HCT116 (cell line): ENCODE measurements around the gene PIAS2.

Experiments
- CBX3 ChIP-seq: IDR thresholded peaks from 2 replicates; pipeline ENCODE4 v1.6.1; 2012; ENCODE audit warnings: low read depth
- CEBPB ChIP-seq: IDR thresholded peaks from 2 replicates; pipeline ENCODE4 v1.6.1; 2012; ENCODE audit warnings: low read depth
- EZH2 ChIP-seq: fragments of 200-600 bp; sonication (generic); IDR thresholded peaks from 2 replicates; pipeline ENCODE4 v1.6.1; 2017; ENCODE audit warnings: antibody characterized with exemption, mixed run types
- POLR2A ChIP-seq: IDR thresholded peaks from 2 replicates; pipeline ENCODE4 v1.7.0; 2011; ENCODE audit warnings: borderline replicate concordance; ENCODE audit not compliant: insufficient read depth, insufficient read length; ENCODE audit errors: extremely low read depth
- POLR2AphosphoS5 ChIP-seq: IDR thresholded peaks from 2 replicates; pipeline ENCODE4 v1.6.1; 2011; ENCODE audit warnings: mild to moderate bottlenecking, low read depth, low read length, moderate library complexity
- REST ChIP-seq: IDR thresholded peaks from 2 replicates; pipeline ENCODE4 v1.6.1; 2012; ENCODE audit warnings: low read depth
- TF ChIP-seq, protein P1 (sequence below), 3 experiments: fragments of 200-600 bp in 1 of 3; sonication (generic) in 1 of 3; IDR thresholded peaks in 2 of 3; conservative IDR thresholded peaks in 1 of 3; 2 replicates each; pipeline ENCODE4 v1.5.1; 2012 to 2017; ENCODE audit warnings: low read depth in 2 of 3, low read length in 2 of 3, antibody characterized with exemption in 1 of 3, borderline replicate concordance in 1 of 3, control low read depth in 1 of 3, mild to moderate bottlenecking in 1 of 3, mixed read lengths in 1 of 3, mixed run types in 1 of 3, moderate library complexity in 1 of 3; ENCODE audit not compliant: insufficient read depth in 1 of 3
- TF ChIP-seq, protein P2 (sequence below): IDR thresholded peaks from 2 replicates; pipeline ENCODE4 v1.6.1; 2012

- TF ChIP-seq, protein P1, sequence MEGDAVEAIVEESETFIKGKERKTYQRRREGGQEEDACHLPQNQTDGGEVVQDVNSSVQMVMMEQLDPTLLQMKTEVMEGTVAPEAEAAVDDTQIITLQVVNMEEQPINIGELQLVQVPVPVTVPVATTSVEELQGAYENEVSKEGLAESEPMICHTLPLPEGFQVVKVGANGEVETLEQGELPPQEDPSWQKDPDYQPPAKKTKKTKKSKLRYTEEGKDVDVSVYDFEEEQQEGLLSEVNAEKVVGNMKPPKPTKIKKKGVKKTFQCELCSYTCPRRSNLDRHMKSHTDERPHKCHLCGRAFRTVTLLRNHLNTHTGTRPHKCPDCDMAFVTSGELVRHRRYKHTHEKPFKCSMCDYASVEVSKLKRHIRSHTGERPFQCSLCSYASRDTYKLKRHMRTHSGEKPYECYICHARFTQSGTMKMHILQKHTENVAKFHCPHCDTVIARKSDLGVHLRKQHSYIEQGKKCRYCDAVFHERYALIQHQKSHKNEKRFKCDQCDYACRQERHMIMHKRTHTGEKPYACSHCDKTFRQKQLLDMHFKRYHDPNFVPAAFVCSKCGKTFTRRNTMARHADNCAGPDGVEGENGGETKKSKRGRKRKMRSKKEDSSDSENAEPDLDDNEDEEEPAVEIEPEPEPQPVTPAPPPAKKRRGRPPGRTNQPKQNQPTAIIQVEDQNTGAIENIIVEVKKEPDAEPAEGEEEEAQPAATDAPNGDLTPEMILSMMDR (IDR thresholded peaks at IDR 0.05 in 2 of 3, conservative IDR thresholded peaks at IDR 0.05 in 1 of 3; ENCODE audit: borderline replicate concordance in 1 of 3, insufficient read depth in 1 of 3, low read depth in 2 of 3, low read length in 2 of 3): no peak
- TF ChIP-seq REST (no peak), CBX3 (no peak), POLR2A (no peak), POLR2AphosphoS5 (no peak), CEBPB (no peak), EZH2 (no peak)
- TF ChIP-seq, protein P2, sequence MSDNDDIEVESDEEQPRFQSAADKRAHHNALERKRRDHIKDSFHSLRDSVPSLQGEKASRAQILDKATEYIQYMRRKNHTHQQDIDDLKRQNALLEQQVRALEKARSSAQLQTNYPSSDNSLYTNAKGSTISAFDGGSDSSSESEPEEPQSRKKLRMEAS: no peak
Measured at GRCh38 chr18:46891742-46892214, 25.5 kb downstream of the PIAS2 start.
